PFSK-1 (cell line): Measurements from ENCODE around the gene PPIA.

ENCODE experiments used
- POLR2AphosphoS5 ChIP-seq: IDR thresholded peaks from 2 replicates; pipeline ENCODE4 v1.6.1; 2012; ENCODE audit warnings: low read depth, mild to moderate bottlenecking, control low read depth, low read length, moderate library complexity
- TAF1 ChIP-seq: IDR thresholded peaks from 2 replicates; pipeline ENCODE4 v1.6.1; 2012; ENCODE audit warnings: low read length, control low read depth, borderline replicate concordance; ENCODE audit not compliant: insufficient read depth
- TF ChIP-seq, protein P1 (sequence below), 2 experiments: IDR thresholded peaks; 2 replicates each; pipeline versions ENCODE4 v1.6.1 to v1.8.0; 2011 to 2012; ENCODE audit warnings: low read depth in 2 of 2, low read length in 2 of 2, control low read depth in 1 of 2, inconsistent platforms in 1 of 2, mild to moderate bottlenecking in 1 of 2, moderate library complexity in 1 of 2; ENCODE audit not compliant: insufficient read depth in 1 of 2

- TF ChIP-seq TAF1 (no peak), POLR2AphosphoS5 (no peak)
- TF ChIP-seq, protein P1, sequence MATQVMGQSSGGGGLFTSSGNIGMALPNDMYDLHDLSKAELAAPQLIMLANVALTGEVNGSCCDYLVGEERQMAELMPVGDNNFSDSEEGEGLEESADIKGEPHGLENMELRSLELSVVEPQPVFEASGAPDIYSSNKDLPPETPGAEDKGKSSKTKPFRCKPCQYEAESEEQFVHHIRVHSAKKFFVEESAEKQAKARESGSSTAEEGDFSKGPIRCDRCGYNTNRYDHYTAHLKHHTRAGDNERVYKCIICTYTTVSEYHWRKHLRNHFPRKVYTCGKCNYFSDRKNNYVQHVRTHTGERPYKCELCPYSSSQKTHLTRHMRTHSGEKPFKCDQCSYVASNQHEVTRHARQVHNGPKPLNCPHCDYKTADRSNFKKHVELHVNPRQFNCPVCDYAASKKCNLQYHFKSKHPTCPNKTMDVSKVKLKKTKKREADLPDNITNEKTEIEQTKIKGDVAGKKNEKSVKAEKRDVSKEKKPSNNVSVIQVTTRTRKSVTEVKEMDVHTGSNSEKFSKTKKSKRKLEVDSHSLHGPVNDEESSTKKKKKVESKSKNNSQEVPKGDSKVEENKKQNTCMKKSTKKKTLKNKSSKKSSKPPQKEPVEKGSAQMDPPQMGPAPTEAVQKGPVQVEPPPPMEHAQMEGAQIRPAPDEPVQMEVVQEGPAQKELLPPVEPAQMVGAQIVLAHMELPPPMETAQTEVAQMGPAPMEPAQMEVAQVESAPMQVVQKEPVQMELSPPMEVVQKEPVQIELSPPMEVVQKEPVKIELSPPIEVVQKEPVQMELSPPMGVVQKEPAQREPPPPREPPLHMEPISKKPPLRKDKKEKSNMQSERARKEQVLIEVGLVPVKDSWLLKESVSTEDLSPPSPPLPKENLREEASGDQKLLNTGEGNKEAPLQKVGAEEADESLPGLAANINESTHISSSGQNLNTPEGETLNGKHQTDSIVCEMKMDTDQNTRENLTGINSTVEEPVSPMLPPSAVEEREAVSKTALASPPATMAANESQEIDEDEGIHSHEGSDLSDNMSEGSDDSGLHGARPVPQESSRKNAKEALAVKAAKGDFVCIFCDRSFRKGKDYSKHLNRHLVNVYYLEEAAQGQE (IDR thresholded peaks at IDR 0.05; ENCODE audit: insufficient read depth in 1 of 2, low read depth in 2 of 2, low read length in 2 of 2), result no peak
Measured at GRCh38 chr7:44787762-44788161, 8.7 kb upstream of the PPIA start.
